ENCODE data around the gene SPIB. TPM values are rescaled to one million over a fixed set of nuclear protein-coding genes. Genes with fewer than 3 reads are reported as not detected.
A peak's percentile ranks its signal among the peaks of the same experiment; 100 is the strongest.

Gene SPIB
- total and polyA plus RNA-seq, 12 donors: 0.10 to 0.42 (median 0.20) TPM; not detected in 9

DNA sequence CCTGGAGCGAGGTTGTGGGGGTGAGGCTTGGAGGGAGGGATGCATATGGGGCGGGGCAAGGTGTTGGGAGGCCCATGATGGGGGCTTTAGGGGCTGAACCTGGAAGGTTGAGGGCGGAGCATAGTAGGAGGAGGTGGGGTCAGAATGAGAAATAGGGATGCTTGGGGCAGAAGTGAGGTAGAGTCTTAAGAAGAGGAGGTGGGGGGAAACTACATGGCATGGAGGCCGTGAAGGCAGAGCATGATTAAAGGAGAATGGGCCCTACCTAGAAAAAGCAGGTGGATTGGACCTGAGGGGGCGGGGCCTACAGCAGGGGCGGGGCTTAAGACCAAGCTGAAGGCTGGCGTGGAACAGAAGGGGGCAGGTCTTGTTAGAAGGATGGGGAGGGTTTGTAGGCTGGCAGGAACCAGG is 41.7 kb upstream of the SPIB start:
- peak overlapping the region in 8 of 10 donors; percentile 65 to 99 (median 88) for H3K4me3 ChIP-seq
- intact Hi-C loops (cut with DNase I): no loop called here

DNA sequence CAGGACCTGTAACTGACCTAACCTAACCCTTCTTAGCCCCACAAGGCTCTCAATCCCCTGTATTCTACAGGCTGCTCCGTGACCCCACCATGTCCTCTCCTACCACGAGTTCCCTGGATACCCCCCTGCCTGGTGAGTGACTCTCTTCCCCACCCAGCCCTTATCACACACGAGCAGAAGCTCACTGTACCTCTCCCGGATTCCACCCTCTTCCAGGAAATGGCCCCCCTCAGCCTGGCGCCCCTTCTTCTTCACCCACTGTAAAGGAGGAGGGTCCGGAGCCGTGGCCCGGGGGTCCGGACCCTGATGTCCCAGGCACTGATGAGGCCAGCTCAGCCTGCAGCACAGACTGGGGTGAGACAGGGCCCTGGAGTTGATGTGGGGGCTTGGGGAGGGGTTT is 41.2 kb upstream of the SPIB start:
- TF ChIP-seq, protein P1, sequence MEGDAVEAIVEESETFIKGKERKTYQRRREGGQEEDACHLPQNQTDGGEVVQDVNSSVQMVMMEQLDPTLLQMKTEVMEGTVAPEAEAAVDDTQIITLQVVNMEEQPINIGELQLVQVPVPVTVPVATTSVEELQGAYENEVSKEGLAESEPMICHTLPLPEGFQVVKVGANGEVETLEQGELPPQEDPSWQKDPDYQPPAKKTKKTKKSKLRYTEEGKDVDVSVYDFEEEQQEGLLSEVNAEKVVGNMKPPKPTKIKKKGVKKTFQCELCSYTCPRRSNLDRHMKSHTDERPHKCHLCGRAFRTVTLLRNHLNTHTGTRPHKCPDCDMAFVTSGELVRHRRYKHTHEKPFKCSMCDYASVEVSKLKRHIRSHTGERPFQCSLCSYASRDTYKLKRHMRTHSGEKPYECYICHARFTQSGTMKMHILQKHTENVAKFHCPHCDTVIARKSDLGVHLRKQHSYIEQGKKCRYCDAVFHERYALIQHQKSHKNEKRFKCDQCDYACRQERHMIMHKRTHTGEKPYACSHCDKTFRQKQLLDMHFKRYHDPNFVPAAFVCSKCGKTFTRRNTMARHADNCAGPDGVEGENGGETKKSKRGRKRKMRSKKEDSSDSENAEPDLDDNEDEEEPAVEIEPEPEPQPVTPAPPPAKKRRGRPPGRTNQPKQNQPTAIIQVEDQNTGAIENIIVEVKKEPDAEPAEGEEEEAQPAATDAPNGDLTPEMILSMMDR (IDR thresholded peaks at IDR 0.05): no peak
- no peak overlapping the region for H3K4me3 ChIP-seq
- WGBS, 2 donors: 71 to 77% methylated on average over 7 to 9 of the region's 9 CpGs

More for the DNA sequence above, 41.7 kb upstream of the SPIB start:
- peaks cover 7 to 42% (median 19%) of the 10 kb centered on the region in 9 donors for H3K4me1 ChIP-seq
- ATAC-seq (peak in 6 of 8 donors; percentile 1 to 16 (median 6)), DNase-seq (no peak)
- H3K9me3 ChIP-seq: no peaks in the 10 kb centered on the region
- peak overlapping the region in 4 of 10 donors; percentile 97 to 99 (median 98) for H3K27ac ChIP-seq
- H3K27me3 ChIP-seq: no peaks in the 10 kb centered on the region
- H3K36me3 ChIP-seq: peaks cover 3 to 49% (median 38%) of the 10 kb centered on the region in 9 donors
- WGBS, 2 donors: 43 to 59% methylated on average over 7 of the region's 7 CpGs
- TF ChIP-seq, protein P1 (IDR thresholded peaks at IDR 0.05): no peak

DNA sequence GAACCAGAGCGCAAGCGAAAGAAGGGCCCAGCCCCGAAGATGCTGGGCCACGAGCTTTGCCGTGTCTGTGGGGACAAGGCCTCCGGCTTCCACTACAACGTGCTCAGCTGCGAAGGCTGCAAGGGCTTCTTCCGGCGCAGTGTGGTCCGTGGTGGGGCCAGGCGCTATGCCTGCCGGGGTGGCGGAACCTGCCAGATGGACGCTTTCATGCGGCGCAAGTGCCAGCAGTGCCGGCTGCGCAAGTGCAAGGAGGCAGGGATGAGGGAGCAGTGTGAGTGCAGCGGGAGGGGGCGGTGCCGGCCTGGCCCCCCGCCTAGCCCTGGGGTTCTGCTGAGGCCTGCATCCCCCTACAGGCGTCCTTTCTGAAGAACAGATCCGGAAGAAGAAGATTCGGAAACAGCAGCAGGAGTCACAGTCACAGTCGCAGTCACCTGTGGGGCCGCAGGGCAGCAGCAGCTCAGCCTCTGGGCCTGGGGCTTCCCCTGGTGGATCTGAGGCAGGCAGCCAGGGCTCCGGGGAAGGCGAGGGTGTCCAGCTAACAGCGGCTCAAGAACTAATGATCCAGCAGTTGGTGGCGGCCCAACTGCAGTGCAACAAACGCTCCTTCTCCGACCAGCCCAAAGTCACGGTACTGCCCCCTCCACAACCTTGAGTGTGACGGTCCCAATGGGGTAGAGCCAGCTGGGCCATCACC is 40.4 kb upstream of the SPIB start:
- H3K36me3 ChIP-seq: peaks cover 3 to 60% (median 44%) of the 10 kb centered on the region in 9 donors
- H3K27me3 ChIP-seq: no peaks in the 10 kb centered on the region
- intact Hi-C loops (cut with DNase I): no loop called here

More for the DNA sequence above, 41.2 kb upstream of the SPIB start:
- Histone ChIP-seq H3K4me1 (peaks cover 7 to 42% (median 19%) of the 10 kb centered on the region in 9 donors), H3K27me3 (no peaks in the 10 kb centered on the region), H3K36me3 (peaks cover 3 to 53% (median 43%) of the 10 kb centered on the region in 9 donors), H3K27ac (peak overlapping the region in 1 of 10 donors; percentile 97), H3K9me3 (no peaks in the 10 kb centered on the region)
- ATAC-seq (no peak), DNase-seq (no peak)
- intact Hi-C loops (cut with DNase I): no loop called here

DNA sequence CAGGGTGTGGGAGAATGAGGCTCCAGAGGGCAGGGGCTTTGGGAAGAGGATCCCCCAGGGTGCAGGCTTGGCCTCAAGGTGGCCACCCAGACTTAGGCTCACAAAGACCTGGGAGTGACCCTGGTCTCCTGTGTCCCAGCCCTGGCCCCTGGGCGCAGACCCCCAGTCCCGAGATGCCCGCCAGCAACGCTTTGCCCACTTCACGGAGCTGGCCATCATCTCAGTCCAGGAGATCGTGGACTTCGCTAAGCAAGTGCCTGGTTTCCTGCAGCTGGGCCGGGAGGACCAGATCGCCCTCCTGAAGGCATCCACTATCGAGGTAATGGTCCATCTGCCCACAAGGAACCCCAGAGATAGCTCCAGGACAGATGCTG is 39.9 kb upstream of the SPIB start:
- 94 to 99% methylated on average over 10 of the region's 10 CpGs for WGBS, 2 donors
- ATAC-seq (no peak), DNase-seq (no peak)
- intact Hi-C loops (cut with DNase I): no loop called here
- TF ChIP-seq, protein P1 (IDR thresholded peaks at IDR 0.05): no peak
- H3K27ac ChIP-seq: no peak overlapping the region
- H3K27me3 ChIP-seq: no peaks in the 10 kb centered on the region
- H3K4me3 ChIP-seq: no peak overlapping the region
- H3K4me1 ChIP-seq: peaks cover 7 to 47% (median 23%) of the 10 kb centered on the region in 9 donors
- H3K36me3 ChIP-seq: peaks cover 3 to 60% (median 44%) of the 10 kb centered on the region in 9 donors
- H3K9me3 ChIP-seq: no peaks in the 10 kb centered on the region

More for the DNA sequence above, 40.4 kb upstream of the SPIB start:
- ATAC-seq: no peak
- 94% methylated on average over 36 of the region's 36 CpGs for WGBS, 2 donors
- peaks cover 7 to 42% (median 20%) of the 10 kb centered on the region in 9 donors for H3K4me1 ChIP-seq
- DNase-seq: no peak
- TF ChIP-seq, protein P1 (IDR thresholded peaks at IDR 0.05): no peak
- H3K9me3 ChIP-seq: no peaks in the 10 kb centered on the region
- no peak overlapping the region for H3K27ac ChIP-seq
- no peak overlapping the region for H3K4me3 ChIP-seq
